ENCODE results near the gene WWTR1.

The WWTR1 gene

DNA sequence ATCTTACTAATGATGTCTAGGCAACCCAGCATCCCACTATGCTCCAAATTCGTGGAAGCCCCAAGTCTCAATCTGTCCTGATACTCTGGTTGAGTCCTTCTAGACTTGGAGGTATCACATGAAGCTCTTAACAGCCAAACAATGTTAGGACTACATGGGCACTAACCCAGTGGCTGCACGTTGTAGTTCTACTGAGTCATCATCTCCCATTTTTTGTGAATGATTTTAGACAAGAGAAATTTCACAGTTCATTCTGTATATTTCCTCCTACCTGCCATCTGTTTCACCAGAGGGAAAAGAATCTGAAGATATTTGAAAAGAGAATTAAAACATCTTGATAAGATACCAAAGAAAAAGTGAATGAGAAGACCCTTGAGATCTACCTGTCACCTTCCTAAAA lies 9.8 kb upstream of the WWTR1 start:
- no peaks in the 10 kb centered on the region for H3K36me3 ChIP-seq (ENCODE audit: insufficient read depth, low read length)
- no peak overlapping the region for H3K4me3 ChIP-seq (ENCODE audit: low read length)
- H3K4me1 ChIP-seq (ENCODE audit: insufficient read depth, low read length) = peaks cover 19% of the 10 kb centered on the region
- no peaks in the 10 kb centered on the region for H3K9me3 ChIP-seq (ENCODE audit: low read length)
- H2AFZ ChIP-seq (ENCODE audit: low read depth, low read length) = no peak overlapping the region
- H3K27me3 ChIP-seq (ENCODE audit: insufficient read depth, low read length) = no peaks in the 10 kb centered on the region

DNA sequence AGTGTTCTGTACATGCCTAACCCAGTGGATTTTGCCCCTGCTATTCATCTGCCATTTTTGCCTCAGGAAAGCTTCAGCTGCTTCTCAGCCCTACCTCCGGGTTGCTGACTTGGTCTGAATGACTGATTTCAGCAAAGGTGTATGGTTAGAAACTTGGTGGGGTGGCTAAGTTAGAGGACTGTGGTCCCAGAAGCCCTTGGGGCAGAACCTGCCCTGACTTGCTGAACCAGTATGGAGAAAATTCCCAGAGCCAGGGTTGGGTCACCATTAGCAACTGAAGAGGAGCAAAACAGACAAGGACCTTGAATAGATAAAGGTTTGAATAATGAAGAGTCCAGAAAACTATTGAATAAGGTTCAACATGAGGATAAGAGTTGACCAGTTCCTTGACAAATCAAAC lies 6.1 kb upstream of the WWTR1 start:
- no peak overlapping the region for H3K4me3 ChIP-seq (ENCODE audit: low read length)
- no peaks in the 10 kb centered on the region for H3K9me3 ChIP-seq (ENCODE audit: low read length)
- no peaks in the 10 kb centered on the region for H3K36me3 ChIP-seq (ENCODE audit: insufficient read depth, low read length)

DNA sequence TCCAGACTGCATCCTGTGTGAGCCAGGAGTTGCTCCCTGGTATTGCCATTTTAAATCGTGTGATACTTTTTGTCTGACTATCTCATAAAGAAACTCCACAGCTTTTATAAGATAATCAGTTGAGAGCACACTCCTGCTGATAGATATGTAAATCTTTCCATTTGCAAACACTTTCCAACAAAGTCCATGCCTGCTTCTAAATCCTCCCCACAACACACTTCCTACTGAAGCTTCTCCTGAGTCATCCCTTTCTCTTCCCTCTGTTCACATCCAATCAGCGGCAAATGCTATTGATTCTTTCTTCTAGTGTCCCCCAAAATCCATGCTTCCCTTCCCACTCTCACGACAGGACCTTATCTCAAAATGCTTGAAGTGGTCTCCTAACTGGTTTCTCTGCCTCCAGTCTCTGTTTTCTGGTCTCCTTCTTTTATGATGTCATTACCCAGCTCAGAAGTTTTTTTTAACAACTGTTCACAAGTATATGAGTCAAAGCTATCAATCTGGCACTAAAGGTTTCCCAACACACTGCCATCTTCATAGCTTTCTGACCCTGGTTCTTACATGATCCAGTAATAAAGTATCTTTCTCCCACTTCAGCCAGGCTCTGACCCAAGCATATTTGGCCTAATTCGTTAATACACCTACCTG lies 4.5 kb upstream of the WWTR1 start:
- H3K27me3 ChIP-seq (ENCODE audit: insufficient read depth, low read length) = no peaks in the 10 kb centered on the region
- no peak overlapping the region for H2AFZ ChIP-seq (ENCODE audit: low read depth, low read length)
- no peak overlapping the region for H3K4me3 ChIP-seq (ENCODE audit: low read length)
- peaks cover 12% of the 10 kb centered on the region for H3K4me1 ChIP-seq (ENCODE audit: insufficient read depth, low read length)
- H3K36me3 ChIP-seq (ENCODE audit: insufficient read depth, low read length) = no peaks in the 10 kb centered on the region
- no peaks in the 10 kb centered on the region for H3K9me3 ChIP-seq (ENCODE audit: low read length)

More for the DNA sequence above, 6.1 kb upstream of the WWTR1 start:
- no peaks in the 10 kb centered on the region for H3K27me3 ChIP-seq (ENCODE audit: insufficient read depth, low read length)
- H3K4me1 ChIP-seq (ENCODE audit: insufficient read depth, low read length) = peaks cover 7% of the 10 kb centered on the region
- H2AFZ ChIP-seq (ENCODE audit: low read depth, low read length) = no peak overlapping the region

DNA sequence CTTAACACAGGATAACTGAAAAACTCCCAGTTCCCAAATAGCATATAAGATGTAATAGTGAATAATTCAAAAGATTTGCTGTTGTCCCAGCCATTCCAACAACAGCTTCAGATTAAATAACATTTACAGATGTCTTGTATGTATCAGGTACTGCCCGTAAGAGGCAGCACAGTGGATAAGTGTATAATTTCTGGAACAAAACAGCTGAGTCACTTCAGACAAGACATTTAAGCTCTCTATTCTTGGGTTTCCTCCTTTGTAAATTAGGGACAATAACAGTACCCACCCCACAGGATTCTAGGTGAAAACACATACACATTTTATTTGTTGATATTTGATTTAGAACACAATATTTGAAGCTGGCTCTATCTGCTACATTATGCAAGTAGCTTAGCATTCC lies 2.6 kb upstream of the WWTR1 start:
- Histone ChIP-seq H3K27me3 (ENCODE audit: insufficient read depth, low read length) (no peaks in the 10 kb centered on the region), H3K9me3 (ENCODE audit: low read length) (no peaks in the 10 kb centered on the region), H2AFZ (ENCODE audit: low read depth, low read length) (no peak overlapping the region), H3K36me3 (ENCODE audit: insufficient read depth, low read length) (no peaks in the 10 kb centered on the region), H3K4me1 (ENCODE audit: insufficient read depth, low read length) (peaks cover 23% of the 10 kb centered on the region), H3K4me3 (ENCODE audit: low read length) (no peak overlapping the region)

DNA sequence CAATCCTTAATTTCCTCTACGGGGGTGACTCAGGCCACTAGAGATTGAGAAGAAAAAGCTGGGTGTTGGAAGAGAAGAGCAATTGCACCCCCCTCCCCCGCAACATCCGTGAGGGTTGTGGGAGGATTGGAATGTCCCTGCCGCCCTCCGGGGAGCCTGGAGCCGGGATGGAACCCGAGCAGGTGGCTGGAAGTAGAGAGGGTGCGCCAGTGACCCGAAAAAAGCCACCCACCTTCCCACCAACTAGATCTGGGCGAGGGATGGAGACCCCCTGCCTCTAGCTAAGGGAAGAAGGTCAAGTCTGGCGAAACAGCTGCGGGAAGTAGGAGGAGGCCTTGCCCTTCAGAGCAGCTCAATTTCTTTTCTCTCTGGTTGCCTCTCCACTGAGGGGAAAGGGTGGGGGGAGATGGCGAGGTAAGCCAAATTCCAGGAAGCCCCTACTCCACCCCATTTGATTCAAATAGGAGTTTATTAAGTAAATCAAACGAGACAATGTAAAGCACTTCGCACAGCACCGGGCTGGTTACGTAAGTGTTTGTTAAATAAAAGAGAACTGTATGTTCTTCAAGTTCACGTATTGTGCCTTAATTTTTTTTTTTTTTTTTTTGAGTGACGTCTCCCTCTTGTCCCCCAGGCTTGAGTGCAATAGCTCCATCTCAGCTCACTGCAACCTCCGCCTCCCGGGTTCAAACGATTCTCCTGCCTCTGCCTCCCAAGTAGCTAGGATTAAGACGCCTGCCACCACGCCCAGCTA lies 1.1 kb upstream of the WWTR1 start:
- no peaks in the 10 kb centered on the region for H3K36me3 ChIP-seq (ENCODE audit: insufficient read depth, low read length)

DNA sequence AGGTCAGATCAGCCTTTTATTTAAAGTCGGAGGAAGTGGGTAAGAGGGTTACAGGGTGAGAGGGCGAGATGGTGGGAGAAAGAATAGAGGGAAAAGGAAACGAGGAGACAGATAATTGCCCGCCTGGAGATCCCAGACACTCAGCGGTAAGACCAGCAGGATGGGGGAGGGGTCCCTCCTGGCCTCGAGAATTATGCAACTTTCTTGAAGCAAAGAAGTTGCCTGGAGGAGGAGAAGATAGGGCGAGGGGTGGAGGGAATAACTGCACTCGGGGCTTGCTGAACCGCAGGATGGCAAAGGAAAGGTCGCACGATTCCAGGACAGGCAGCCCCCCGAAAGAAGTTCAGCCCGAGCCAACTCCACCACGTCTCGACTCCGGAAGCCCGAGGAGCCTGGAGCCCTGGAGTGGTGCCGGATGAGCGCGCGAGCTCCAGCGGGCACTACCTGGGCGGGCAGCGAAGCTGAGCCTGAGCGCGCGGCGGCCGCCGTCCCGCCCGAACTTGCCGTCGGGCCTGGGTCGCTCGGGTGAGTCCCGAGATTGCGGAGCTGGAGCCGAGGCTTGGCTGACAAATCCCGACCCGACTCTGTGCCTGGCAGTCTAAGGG lies 402 bp downstream of the WWTR1 start:
- Histone ChIP-seq H3K4me1 (ENCODE audit: insufficient read depth, low read length) (peaks cover 32% of the 10 kb centered on the region), H2AFZ (ENCODE audit: low read depth, low read length) (peak overlapping the region; percentile 86), H3K27me3 (ENCODE audit: insufficient read depth, low read length) (no peaks in the 10 kb centered on the region), H3K4me3 (ENCODE audit: low read length) (peak overlapping the region; percentile 73), H3K36me3 (ENCODE audit: insufficient read depth, low read length) (peaks cover 12% of the 10 kb centered on the region), H3K9me3 (ENCODE audit: low read length) (no peaks in the 10 kb centered on the region)

More for the DNA sequence above, 1.1 kb upstream of the WWTR1 start:
- H3K9me3 ChIP-seq (ENCODE audit: low read length) = no peaks in the 10 kb centered on the region
- H3K4me3 ChIP-seq (ENCODE audit: low read length) = peak overlapping the region; percentile 73
- H3K4me1 ChIP-seq (ENCODE audit: insufficient read depth, low read length) = peaks cover 30% of the 10 kb centered on the region
- no peaks in the 10 kb centered on the region for H3K27me3 ChIP-seq (ENCODE audit: insufficient read depth, low read length)
- H2AFZ ChIP-seq (ENCODE audit: low read depth, low read length) = peak overlapping the region; percentile 86

DNA sequence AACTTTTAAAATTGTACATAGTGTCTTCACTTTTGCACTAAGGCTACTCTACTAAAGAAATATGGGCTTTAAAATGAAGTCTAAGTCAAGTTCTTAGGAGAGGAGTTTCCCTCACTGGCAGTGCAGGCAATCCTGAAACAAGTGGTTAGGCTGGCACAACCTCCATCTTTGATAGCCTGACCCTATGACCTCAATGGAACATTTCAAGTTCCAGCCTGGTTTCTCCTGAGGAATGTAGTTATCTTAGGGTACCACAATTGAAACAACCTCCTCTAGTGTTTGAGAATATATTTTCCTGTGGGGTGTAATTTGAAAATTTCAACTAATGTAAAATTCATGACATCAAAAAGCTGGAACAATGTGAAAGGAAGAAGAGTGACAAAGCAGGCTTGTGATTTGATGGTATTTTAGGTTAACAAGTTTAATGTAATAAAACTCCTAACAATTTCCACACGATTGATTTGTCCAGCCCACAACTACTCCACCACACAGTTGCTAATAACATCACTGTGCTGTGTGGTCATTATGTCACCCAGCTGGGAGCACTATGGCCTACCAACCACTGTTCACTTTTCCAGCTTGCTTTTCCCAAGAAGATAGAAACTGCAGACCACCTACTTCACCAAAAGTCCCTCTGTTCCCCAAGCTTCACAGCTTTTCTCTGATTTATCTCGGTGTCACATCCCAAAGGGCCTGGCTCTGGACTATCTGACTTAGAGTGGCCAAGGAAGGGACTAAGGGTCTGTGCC lies 1.8 kb downstream of the WWTR1 start:
- H3K27me3 ChIP-seq (ENCODE audit: insufficient read depth, low read length) = no peaks in the 10 kb centered on the region
- peak overlapping the region; percentile 73 for H3K4me3 ChIP-seq (ENCODE audit: low read length)
- peaks cover 32% of the 10 kb centered on the region for H3K4me1 ChIP-seq (ENCODE audit: insufficient read depth, low read length)
- H3K9me3 ChIP-seq (ENCODE audit: low read length) = peaks cover 2% of the 10 kb centered on the region
- peaks cover 20% of the 10 kb centered on the region for H3K36me3 ChIP-seq (ENCODE audit: insufficient read depth, low read length)
- no peak overlapping the region for H2AFZ ChIP-seq (ENCODE audit: low read depth, low read length)

DNA sequence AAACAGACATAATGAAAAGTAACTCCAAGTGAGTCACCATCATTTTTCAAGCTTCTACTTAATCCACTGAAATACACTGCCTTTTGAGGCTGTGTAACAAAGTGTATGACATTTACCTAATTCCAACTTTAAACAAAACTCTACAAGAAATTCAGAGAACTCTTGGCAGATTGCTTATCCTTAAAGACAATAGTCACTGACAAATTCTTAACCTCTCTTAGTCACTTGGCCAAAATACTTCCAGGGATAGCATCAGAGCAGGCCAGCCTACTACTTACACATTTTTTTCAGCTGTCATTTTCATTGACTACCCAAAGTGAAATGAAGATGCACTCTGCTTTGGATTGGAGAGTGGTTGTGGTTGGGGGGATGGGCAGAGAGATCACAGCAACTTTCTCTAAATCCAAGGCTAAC lies 3.6 kb downstream of the WWTR1 start:
- H3K36me3 ChIP-seq (ENCODE audit: insufficient read depth, low read length) = peaks cover 34% of the 10 kb centered on the region
- no peak overlapping the region for H3K4me3 ChIP-seq (ENCODE audit: low read length)
- H2AFZ ChIP-seq (ENCODE audit: low read depth, low read length) = no peak overlapping the region
- H3K4me1 ChIP-seq (ENCODE audit: insufficient read depth, low read length) = peaks cover 27% of the 10 kb centered on the region
- peaks cover 2% of the 10 kb centered on the region for H3K9me3 ChIP-seq (ENCODE audit: low read length)
- H3K27me3 ChIP-seq (ENCODE audit: insufficient read depth, low read length) = no peaks in the 10 kb centered on the region

DNA sequence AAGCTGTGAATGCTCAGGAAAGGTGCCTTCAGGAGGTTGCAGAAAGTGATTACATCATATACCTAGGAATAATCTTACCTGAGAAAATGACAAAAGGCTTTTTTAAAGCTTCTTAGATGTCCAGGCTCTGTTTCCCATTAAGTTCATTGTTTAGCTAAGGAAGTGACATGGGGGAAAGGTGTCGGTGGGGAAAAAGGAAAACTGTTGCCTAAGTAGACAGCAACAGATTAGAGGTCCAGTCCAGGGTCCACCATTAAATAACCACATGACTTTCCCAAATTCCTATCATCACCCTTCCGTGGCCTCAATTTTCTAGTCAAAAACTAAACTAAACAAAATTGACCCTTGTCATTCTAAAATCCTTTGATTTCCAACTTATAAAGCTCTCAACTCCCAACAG lies 4.3 kb downstream of the WWTR1 start:
- H3K36me3 ChIP-seq (ENCODE audit: insufficient read depth, low read length) = peaks cover 36% of the 10 kb centered on the region
- peaks cover 2% of the 10 kb centered on the region for H3K9me3 ChIP-seq (ENCODE audit: low read length)
- H2AFZ ChIP-seq (ENCODE audit: low read depth, low read length) = no peak overlapping the region
- H3K4me1 ChIP-seq (ENCODE audit: insufficient read depth, low read length) = peaks cover 21% of the 10 kb centered on the region
- H3K27me3 ChIP-seq (ENCODE audit: insufficient read depth, low read length) = no peaks in the 10 kb centered on the region
- no peak overlapping the region for H3K4me3 ChIP-seq (ENCODE audit: low read length)

DNA sequence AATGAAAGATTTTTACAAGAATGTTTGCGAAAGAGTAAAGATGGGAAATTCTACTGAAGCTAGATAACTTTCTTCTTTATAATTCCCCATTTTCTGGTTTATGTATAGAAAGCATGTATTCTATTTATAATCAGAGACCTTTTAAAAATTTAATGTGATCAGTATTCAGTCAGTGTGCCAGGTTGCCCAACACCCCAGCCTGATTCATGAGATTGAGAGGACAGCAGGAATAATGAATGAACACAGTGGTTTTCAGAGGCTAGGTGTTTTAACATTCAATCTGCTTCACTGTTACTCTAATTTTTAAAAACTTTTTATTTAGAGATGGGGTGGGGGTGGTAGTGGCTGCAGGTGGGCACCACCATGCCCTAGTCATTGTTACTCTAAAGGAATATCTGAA lies 4.7 kb downstream of the WWTR1 start:
- H3K27me3 ChIP-seq (ENCODE audit: insufficient read depth, low read length) = no peaks in the 10 kb centered on the region
- peaks cover 2% of the 10 kb centered on the region for H3K9me3 ChIP-seq (ENCODE audit: low read length)
- H3K36me3 ChIP-seq (ENCODE audit: insufficient read depth, low read length) = peaks cover 40% of the 10 kb centered on the region
- H3K4me3 ChIP-seq (ENCODE audit: low read length) = no peak overlapping the region
- H3K4me1 ChIP-seq (ENCODE audit: insufficient read depth, low read length) = peaks cover 20% of the 10 kb centered on the region
- H2AFZ ChIP-seq (ENCODE audit: low read depth, low read length) = no peak overlapping the region

DNA sequence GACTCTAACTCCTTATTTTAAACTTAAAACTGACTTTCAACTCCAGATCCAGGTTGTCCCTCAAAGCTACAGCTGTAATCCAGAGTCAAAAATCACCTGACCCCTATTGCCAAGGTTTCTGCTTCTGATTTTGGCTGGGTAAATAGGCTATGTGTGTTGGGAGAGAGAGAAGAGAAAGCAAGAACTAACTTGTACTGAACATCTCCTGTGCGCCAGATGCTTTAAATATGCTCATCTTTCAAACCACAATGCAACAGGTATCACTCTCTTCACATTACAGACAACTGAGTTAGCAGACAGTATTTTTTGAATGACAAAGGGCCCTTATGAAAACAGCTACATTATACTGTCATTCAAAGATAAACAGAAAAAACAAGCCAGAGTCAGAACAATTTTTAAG lies 7.0 kb downstream of the WWTR1 start:
- H3K4me1 ChIP-seq (ENCODE audit: insufficient read depth, low read length) = peaks cover 13% of the 10 kb centered on the region
- peaks cover 55% of the 10 kb centered on the region for H3K36me3 ChIP-seq (ENCODE audit: insufficient read depth, low read length)
- H3K9me3 ChIP-seq (ENCODE audit: low read length) = peaks cover 2% of the 10 kb centered on the region
- H3K4me3 ChIP-seq (ENCODE audit: low read length) = no peak overlapping the region
- H3K27me3 ChIP-seq (ENCODE audit: insufficient read depth, low read length) = no peaks in the 10 kb centered on the region
- no peak overlapping the region for H2AFZ ChIP-seq (ENCODE audit: low read depth, low read length)

DNA sequence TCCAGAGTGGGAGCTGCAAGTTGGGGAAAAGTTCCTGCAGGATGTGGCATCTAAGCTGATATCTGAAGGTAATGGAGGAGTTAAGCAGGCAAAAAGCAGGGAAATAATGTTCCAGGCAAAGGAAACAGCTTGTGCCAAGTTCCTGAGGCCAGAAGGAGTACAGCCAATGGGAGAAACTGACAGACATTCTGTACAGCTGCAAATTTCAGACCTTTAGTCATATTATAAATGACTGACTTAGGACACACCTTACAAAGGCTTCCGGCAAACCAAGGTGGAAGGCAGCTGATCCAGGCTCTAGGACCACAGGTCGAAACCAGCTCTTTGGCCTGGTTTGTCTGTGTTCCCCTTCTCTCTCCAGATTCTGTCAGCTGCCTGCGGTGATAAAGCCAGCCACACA lies 9.3 kb downstream of the WWTR1 start:
- Histone ChIP-seq H3K9me3 (ENCODE audit: low read length) (peaks cover 2% of the 10 kb centered on the region), H3K4me1 (ENCODE audit: insufficient read depth, low read length) (peaks cover 2% of the 10 kb centered on the region), H2AFZ (ENCODE audit: low read depth, low read length) (no peak overlapping the region), H3K4me3 (ENCODE audit: low read length) (no peak overlapping the region), H3K36me3 (ENCODE audit: insufficient read depth, low read length) (peaks cover 52% of the 10 kb centered on the region), H3K27me3 (ENCODE audit: insufficient read depth, low read length) (no peaks in the 10 kb centered on the region)

DNA sequence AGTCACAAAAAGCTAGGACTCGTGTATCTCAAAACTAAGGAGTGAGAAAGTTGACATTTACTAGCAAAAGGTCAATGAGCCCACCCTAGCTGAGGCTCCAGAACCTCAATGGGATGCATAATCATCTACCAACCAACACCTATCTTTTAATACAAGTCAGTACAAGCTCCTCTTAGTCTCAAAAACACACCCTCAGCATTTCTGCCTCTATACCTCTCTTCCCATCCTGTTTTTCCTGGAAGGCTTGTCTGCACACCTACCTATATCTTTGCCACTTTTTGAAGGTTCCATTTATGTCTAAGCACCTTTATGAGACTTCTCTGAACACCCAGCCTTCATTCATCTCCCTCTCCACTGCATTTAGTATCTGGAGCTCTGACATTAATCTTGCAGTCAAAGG lies 10.0 kb downstream of the WWTR1 start:
- H3K4me1 ChIP-seq (ENCODE audit: insufficient read depth, low read length) = no peaks in the 10 kb centered on the region
- no peaks in the 10 kb centered on the region for H3K27me3 ChIP-seq (ENCODE audit: insufficient read depth, low read length)
- peaks cover 2% of the 10 kb centered on the region for H3K9me3 ChIP-seq (ENCODE audit: low read length)
- H3K36me3 ChIP-seq (ENCODE audit: insufficient read depth, low read length) = peaks cover 46% of the 10 kb centered on the region
- H2AFZ ChIP-seq (ENCODE audit: low read depth, low read length) = no peak overlapping the region
- no peak overlapping the region for H3K4me3 ChIP-seq (ENCODE audit: low read length)
